HCT116 (cell line): ENCODE measurements around the gene LCA5L. TPM values are rescaled to one million over a fixed set of nuclear protein-coding genes. Genes with fewer than 3 reads are reported as not detected.

Source experiments
- ATAC-seq: fragments of 200-7000 bp; cut with Tn5 transposase; 2 replicates; pipeline ENCODE4 v1.9.1; 2020; ENCODE audit warnings: mild to moderate bottlenecking, moderate library complexity
- BruUV-seq: library from RNA; stranded (reverse); fragments of 400-500 nt; replicated peaks from 2 replicates; lab custom pipeline; 2021; lab: Mats Ljungman, UMichigan
- CTCF ChIA-PET: fragments of 300-600 bp; sonication (Branson Sonifier 250); formaldehyde crosslinking; loops from one replicate; lab custom pipeline; 2021; ENCODE audit warnings: antibody characterized with exemption; lab: Charles Lee
- POLR2A ChIA-PET: fragments of 300-600, 350-600 bp; sonication (Branson Sonifier 250); formaldehyde crosslinking; loops from one replicate; lab custom pipeline; 2021; ENCODE audit warnings: antibody characterized with exemption; lab: Charles Lee
- RAD21 ChIA-PET, 2 experiments: fragments of 300-600 bp; sonication (Branson Sonifier 250); formaldehyde crosslinking; loops; one replicate each; lab custom pipeline; 2023; ENCODE audit warnings: low total read pairs in 2 of 2; ENCODE audit not compliant: uncharacterized antibody in 2 of 2, unreplicated experiment in 2 of 2, low non-redundant PET in 1 of 2; lab: Charles Lee
- DNase-seq: peaks from one replicate; pipeline ENCODE4 v3.0.0-alpha.2; 2010; ENCODE audit warnings: low read depth, low spot score
- H2AFZ ChIP-seq: fragments of 200-600 bp; shearing (Covaris generic), sonication (generic); 2 replicates; pipeline ENCODE4 v1.6.1; 2017; ENCODE audit warnings: low read depth, mixed run types, mixed read lengths, antibody characterized with exemption, low read length; ENCODE audit not compliant: poor library complexity, severe bottlenecking
- H3K27ac ChIP-seq: 2 replicates; pipeline ENCODE4 v1.5.1; 2012; ENCODE audit warnings: low read depth, low read length
- H3K27me3 ChIP-seq: fragments of 200-600 bp; sonication (generic); 2 replicates; pipeline ENCODE4 v1.6.1; 2016; ENCODE audit warnings: mixed run types, low read length, mixed read lengths; ENCODE audit not compliant: insufficient read depth
- H3K36me3 ChIP-seq, 2 experiments: fragments of 200-500 bp in 1 of 2; fragments of 200-600 bp in 1 of 2; sonication (Bioruptor generic) in 1 of 2; sonication (generic) in 1 of 2; 2 replicates each; pipeline versions ENCODE4 v1.5.1 to v1.6.1; 2014 to 2016; ENCODE audit warnings: low read length in 2 of 2, inconsistent platforms in 1 of 2, mixed read lengths in 1 of 2, mixed run types in 1 of 2; ENCODE audit not compliant: insufficient read depth in 2 of 2, control insufficient read depth in 1 of 2
- H3K4me1 ChIP-seq, 2 experiments: fragments of 200-600 bp in 1 of 2; sonication (generic) in 1 of 2; 2 replicates each; pipeline versions ENCODE4 v1.5.1 to v1.6.1; 2012 to 2017; ENCODE audit warnings: low read length in 2 of 2, inconsistent platforms in 1 of 2, mild to moderate bottlenecking in 1 of 2, mixed read lengths in 1 of 2, mixed run types in 1 of 2, moderate library complexity in 1 of 2; ENCODE audit not compliant: insufficient read depth in 2 of 2, control insufficient read depth in 1 of 2
- H3K4me2 ChIP-seq: fragments of 200-600 bp; sonication (generic); 2 replicates; pipeline ENCODE4 v1.6.1; 2017; ENCODE audit warnings: mixed run types, low read length, mixed read lengths
- H3K4me3 ChIP-seq, 2 experiments: fragments of 200-600 bp in 1 of 2; sonication (generic) in 1 of 2; replicated peaks in 1 of 2; 2 replicates each; pipeline ENCODE4 v1.5.1; 2011 to 2016; ENCODE audit warnings: low read length in 2 of 2, control low read depth in 1 of 2, low read depth in 1 of 2, mild to moderate bottlenecking in 1 of 2, mixed read lengths in 1 of 2, mixed run types in 1 of 2
- H3K79me2 ChIP-seq: fragments of 200-600 bp; sonication (generic); 2 replicates; pipeline ENCODE4 v1.6.1; 2017; ENCODE audit warnings: mild to moderate bottlenecking, mixed run types, low read length, moderate library complexity, mixed read lengths; ENCODE audit not compliant: insufficient read depth
- H3K9ac ChIP-seq: fragments of 200-600 bp; sonication (generic); 2 replicates; pipeline ENCODE4 v1.6.1; 2016; ENCODE audit warnings: low read length, mixed read lengths
- H3K9me2 ChIP-seq: fragments of 200-600 bp; sonication (generic), shearing (Covaris generic); 2 replicates; pipeline ENCODE4 v1.6.1; 2017; ENCODE audit warnings: mixed run types, mild to moderate bottlenecking, moderate library complexity; ENCODE audit not compliant: insufficient read depth
- H3K9me3 ChIP-seq, 2 experiments: fragments of 200-500 bp in 1 of 2; fragments of 200-600 bp in 1 of 2; sonication (Bioruptor generic) in 1 of 2; sonication (generic) in 1 of 2; 2 replicates each; pipeline ENCODE4 v1.6.1; 2014 to 2017; ENCODE audit warnings: low read length in 2 of 2, mixed read lengths in 2 of 2, inconsistent platforms in 1 of 2, low read depth in 1 of 2, mild to moderate bottlenecking in 1 of 2, mixed run types in 1 of 2, moderate library complexity in 1 of 2; ENCODE audit not compliant: control insufficient read depth in 1 of 2, insufficient read depth in 1 of 2
- H4K20me1 ChIP-seq: fragments of 200-600 bp; sonication (generic), shearing (Covaris generic); 2 replicates; pipeline ENCODE4 v1.6.1; 2017; ENCODE audit warnings: mixed run types, mild to moderate bottlenecking, moderate library complexity; ENCODE audit not compliant: insufficient read depth
- CEBPB ChIP-seq: IDR thresholded peaks from 2 replicates; pipeline ENCODE4 v1.6.1; 2012; ENCODE audit warnings: low read depth
- EGR1 ChIP-seq: IDR thresholded peaks from 2 replicates; pipeline ENCODE4 v1.6.1; 2012; ENCODE audit warnings: low read depth
- FOSL1 ChIP-seq: IDR thresholded peaks from 2 replicates; pipeline ENCODE4 v1.6.1; 2012; ENCODE audit warnings: low read depth
- POLR2A ChIP-seq: IDR thresholded peaks from 2 replicates; pipeline ENCODE4 v1.7.0; 2011; ENCODE audit warnings: borderline replicate concordance; ENCODE audit not compliant: insufficient read depth, insufficient read length; ENCODE audit errors: extremely low read depth
- POLR2AphosphoS5 ChIP-seq: IDR thresholded peaks from 2 replicates; pipeline ENCODE4 v1.6.1; 2011; ENCODE audit warnings: mild to moderate bottlenecking, low read depth, low read length, moderate library complexity
- RAD21 ChIP-seq: IDR thresholded peaks from 2 replicates; pipeline ENCODE4 v1.6.1; 2012; ENCODE audit warnings: low read depth, mild to moderate bottlenecking
- SP1 ChIP-seq: IDR thresholded peaks from 2 replicates; pipeline ENCODE4 v1.6.1; 2012; ENCODE audit warnings: low read depth
- SRF ChIP-seq: IDR thresholded peaks from 2 replicates; pipeline ENCODE4 v1.6.1; 2012; ENCODE audit warnings: low read depth
- TCF7L2 ChIP-seq: IDR thresholded peaks from 2 replicates; pipeline ENCODE4 v1.7.0; 2011; ENCODE audit warnings: borderline replicate concordance, inconsistent platforms; ENCODE audit not compliant: insufficient read depth, insufficient read length; ENCODE audit errors: extremely low read depth
- ZNF274 ChIP-seq: fragments of 200-500 bp; sonication (Bioruptor generic); IDR thresholded peaks from 2 replicates; pipeline ENCODE4 v1.6.1; 2014; ENCODE audit warnings: mild to moderate bottlenecking, low read depth, low read length, inconsistent platforms
- intact Hi-C: fragments of 100-400 bp; cut with micrococcal nuclease; formaldehyde crosslinking; loops from 2 replicates; pipeline ENCODE4 v1.10.0; 2022
- total RNA-seq: library from RNA; stranded (reverse); gene quantifications from one replicate; pipeline ENCODE4 v1.2.1, GENCODE V29; 2021; ENCODE audit not compliant: unreplicated experiment
- TF ChIP-seq, protein P1 (sequence below): IDR thresholded peaks from 2 replicates; pipeline ENCODE4 v1.6.1; 2012; ENCODE audit warnings: low read depth
- TF ChIP-seq, protein P2 (sequence below): IDR thresholded peaks from 2 replicates; pipeline ENCODE4 v1.6.1; 2012
- TF ChIP-seq, protein P3 (sequence below): IDR thresholded peaks from 2 replicates; pipeline ENCODE4 v1.6.1; 2012

LCA5L gene
- total RNA-seq, 1 experiment from 2014 or later, result 1.9 TPM

DNA sequence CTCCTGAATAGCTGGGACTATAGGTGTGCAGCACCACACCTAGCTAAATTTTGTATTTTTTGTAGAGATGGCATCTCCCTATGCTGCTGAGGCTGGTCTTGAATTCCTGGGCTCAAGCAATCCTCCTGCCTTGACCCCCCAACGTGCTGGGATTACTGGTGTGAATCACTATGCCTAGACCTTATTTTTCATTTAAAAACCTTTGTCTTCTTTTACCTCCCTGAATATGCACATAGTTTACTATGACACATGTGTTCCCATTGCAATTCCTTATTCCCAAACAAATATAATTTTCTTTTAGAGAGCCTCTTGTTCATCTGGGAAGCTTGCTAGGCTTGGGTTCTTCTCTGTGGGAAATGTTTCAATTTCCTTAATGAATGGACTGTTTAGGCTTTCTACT, 23.0 kb upstream of the LCA5L start (continued):
- TF ChIP-seq, protein P1, sequence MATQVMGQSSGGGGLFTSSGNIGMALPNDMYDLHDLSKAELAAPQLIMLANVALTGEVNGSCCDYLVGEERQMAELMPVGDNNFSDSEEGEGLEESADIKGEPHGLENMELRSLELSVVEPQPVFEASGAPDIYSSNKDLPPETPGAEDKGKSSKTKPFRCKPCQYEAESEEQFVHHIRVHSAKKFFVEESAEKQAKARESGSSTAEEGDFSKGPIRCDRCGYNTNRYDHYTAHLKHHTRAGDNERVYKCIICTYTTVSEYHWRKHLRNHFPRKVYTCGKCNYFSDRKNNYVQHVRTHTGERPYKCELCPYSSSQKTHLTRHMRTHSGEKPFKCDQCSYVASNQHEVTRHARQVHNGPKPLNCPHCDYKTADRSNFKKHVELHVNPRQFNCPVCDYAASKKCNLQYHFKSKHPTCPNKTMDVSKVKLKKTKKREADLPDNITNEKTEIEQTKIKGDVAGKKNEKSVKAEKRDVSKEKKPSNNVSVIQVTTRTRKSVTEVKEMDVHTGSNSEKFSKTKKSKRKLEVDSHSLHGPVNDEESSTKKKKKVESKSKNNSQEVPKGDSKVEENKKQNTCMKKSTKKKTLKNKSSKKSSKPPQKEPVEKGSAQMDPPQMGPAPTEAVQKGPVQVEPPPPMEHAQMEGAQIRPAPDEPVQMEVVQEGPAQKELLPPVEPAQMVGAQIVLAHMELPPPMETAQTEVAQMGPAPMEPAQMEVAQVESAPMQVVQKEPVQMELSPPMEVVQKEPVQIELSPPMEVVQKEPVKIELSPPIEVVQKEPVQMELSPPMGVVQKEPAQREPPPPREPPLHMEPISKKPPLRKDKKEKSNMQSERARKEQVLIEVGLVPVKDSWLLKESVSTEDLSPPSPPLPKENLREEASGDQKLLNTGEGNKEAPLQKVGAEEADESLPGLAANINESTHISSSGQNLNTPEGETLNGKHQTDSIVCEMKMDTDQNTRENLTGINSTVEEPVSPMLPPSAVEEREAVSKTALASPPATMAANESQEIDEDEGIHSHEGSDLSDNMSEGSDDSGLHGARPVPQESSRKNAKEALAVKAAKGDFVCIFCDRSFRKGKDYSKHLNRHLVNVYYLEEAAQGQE, result no peak
- TF ChIP-seq POLR2AphosphoS5, result no peak
- TF ChIP-seq, protein P2, sequence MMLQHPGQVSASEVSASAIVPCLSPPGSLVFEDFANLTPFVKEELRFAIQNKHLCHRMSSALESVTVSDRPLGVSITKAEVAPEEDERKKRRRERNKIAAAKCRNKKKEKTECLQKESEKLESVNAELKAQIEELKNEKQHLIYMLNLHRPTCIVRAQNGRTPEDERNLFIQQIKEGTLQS, result no peak
- no peak for TF ChIP-seq SRF

DNA sequence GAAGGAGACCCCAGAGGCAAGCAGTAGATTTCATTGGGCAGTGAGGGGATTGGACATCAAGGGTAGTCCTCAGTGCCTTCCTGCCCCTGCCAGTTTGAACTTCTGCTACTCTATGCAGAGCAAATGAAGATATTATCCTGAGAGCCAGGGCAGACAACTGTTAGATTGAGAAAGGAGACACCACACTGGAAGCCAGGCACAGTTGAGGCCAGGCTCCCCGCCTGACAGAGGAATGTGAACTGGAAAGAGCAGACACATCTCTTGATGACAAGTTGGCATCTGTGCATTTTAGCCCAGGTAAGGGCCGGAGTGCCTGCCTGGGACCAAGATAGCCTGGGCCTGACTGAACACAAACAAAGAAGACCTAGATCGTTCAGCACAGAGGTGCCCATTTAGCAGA, 22.2 kb upstream of the LCA5L start:
- intact Hi-C loops, result no loop called here
- ATAC-seq, result no peak
- no peaks in the 10 kb centered on the region for H3K36me3 ChIP-seq
- CTCF ChIA-PET, result no interaction called here
- POLR2A ChIA-PET, result no interaction called here
- no peaks in the 10 kb centered on the region for H3K9me3 ChIP-seq
- no peak overlapping the region for H3K27ac ChIP-seq
- no peak overlapping the region for H3K9ac ChIP-seq
- RAD21 ChIA-PET, result no interaction called here
- H3K9me2 ChIP-seq, result no peaks in the 10 kb centered on the region
- DNase-seq, result no peak
- no peak for TF ChIP-seq SP1
- TF ChIP-seq, protein P3, sequence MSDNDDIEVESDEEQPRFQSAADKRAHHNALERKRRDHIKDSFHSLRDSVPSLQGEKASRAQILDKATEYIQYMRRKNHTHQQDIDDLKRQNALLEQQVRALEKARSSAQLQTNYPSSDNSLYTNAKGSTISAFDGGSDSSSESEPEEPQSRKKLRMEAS, result no peak
- TF ChIP-seq FOSL1, result no peak
- no peak for TF ChIP-seq SRF
- no peak for TF ChIP-seq EGR1
- no peak for TF ChIP-seq CEBPB
- no peak for TF ChIP-seq ZNF274
- TF ChIP-seq POLR2A, result no peak
- no peak for TF ChIP-seq POLR2AphosphoS5
- no peak for TF ChIP-seq RAD21
- TF ChIP-seq TCF7L2, result no peak
- H3K4me1 ChIP-seq, result no peaks in the 10 kb centered on the region
- no peaks in the 10 kb centered on the region for H4K20me1 ChIP-seq
- H3K4me2 ChIP-seq, result no peak overlapping the region
- H3K27me3 ChIP-seq, result no peaks in the 10 kb centered on the region
- H3K79me2 ChIP-seq, result no peaks in the 10 kb centered on the region
- BruUV-seq, result no TSS peak
- H2AFZ ChIP-seq, result no peak overlapping the region
- no peak overlapping the region for H3K4me3 ChIP-seq
